ENCODE data around the gene PISD. TPM values are rescaled to one million over a fixed set of nuclear protein-coding genes. Genes with fewer than 3 reads are reported as not detected.

PISD gene
- total and polyA plus RNA-seq, 2 donors (not counting 3 experiments of a cell fraction or from before 2014, with no cell fraction given), result 53.4 to 58.0 TPM

DNA sequence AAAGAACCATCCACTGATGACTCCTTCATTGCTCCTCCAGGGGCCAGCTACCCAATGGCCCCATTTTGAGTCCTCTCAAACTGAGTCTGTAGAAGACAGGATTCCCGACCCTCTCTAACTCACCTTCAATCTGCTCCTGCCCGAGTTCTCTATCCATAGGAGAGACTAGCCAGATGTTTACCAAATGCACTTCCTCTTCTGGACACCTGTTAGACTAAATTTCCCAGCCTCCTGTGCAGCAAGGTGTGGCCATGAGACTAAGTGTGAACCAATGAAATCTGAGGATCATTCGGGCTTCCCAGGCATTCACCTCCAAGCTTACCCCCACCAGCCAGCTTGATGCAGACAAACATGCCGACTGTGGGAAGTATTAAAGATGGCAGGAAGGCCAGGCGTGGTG lies 7.6 kb downstream of the PISD start:
- dilution Hi-C loops (cut with MboI; ENCODE audit: extremely low pct_ligation_motif_present, low sequenced_read_pairs) (no loop called here), intact Hi-C loops (cut with micrococcal nuclease) (no loop called here)
- H3K4me1 ChIP-seq (ENCODE audit: control insufficient read depth, extremely low read depth, insufficient read depth, low read length), result no peaks in the 10 kb centered on the region
- ChIA-PET CTCF (interaction anchor here (2.1 kb wide), 1 partner anchor 11 kb away, joined by 10 read pairs; no protein-coding TSS in a partner anchor), POLR2A (no interaction called here)
- no peaks in the 10 kb centered on the region for H3K36me3 ChIP-seq (ENCODE audit: control insufficient read depth in 2 of 2, extremely low read depth in 1 of 2, insufficient read depth in 2 of 2, low read length in 2 of 2)
- no peak for DNase-seq (ENCODE audit: low read depth, low spot score)
- BruUV-seq (replicated peaks), result no TSS peak
- H3K27me3 ChIP-seq (ENCODE audit: control insufficient read depth in 2 of 2, insufficient read depth in 2 of 2, low read length in 2 of 2), result no peaks in the 10 kb centered on the region
- FAIRE-seq, result no peak
- H3K9ac ChIP-seq (replicated peaks; ENCODE audit: extremely low read depth, insufficient read depth, low read length), result no peak overlapping the region
- H3K79me2 ChIP-seq (ENCODE audit: control insufficient read depth, insufficient read depth, low read length), result peaks cover 66% of the 10 kb centered on the region
- no peaks in the 10 kb centered on the region for H3K9me1 ChIP-seq (replicated peaks; ENCODE audit: control insufficient read depth, extremely low read depth, insufficient read depth, low read length)
- H3K4me2 ChIP-seq (ENCODE audit: insufficient read depth, low read length), result no peak overlapping the region
- H3K27ac ChIP-seq (ENCODE audit: insufficient read depth, low read depth, low read length), result no peak overlapping the region
- no peaks in the 10 kb centered on the region for H4K20me1 ChIP-seq (replicated peaks; ENCODE audit: control insufficient read depth, extremely low read depth, insufficient read depth, low read length)
- no peak for TF ChIP-seq EZH2 (IDR thresholded peaks at IDR 0.05; ENCODE audit: borderline replicate concordance, low read depth, low read length, severe bottlenecking)
- TF ChIP-seq, protein P1, sequence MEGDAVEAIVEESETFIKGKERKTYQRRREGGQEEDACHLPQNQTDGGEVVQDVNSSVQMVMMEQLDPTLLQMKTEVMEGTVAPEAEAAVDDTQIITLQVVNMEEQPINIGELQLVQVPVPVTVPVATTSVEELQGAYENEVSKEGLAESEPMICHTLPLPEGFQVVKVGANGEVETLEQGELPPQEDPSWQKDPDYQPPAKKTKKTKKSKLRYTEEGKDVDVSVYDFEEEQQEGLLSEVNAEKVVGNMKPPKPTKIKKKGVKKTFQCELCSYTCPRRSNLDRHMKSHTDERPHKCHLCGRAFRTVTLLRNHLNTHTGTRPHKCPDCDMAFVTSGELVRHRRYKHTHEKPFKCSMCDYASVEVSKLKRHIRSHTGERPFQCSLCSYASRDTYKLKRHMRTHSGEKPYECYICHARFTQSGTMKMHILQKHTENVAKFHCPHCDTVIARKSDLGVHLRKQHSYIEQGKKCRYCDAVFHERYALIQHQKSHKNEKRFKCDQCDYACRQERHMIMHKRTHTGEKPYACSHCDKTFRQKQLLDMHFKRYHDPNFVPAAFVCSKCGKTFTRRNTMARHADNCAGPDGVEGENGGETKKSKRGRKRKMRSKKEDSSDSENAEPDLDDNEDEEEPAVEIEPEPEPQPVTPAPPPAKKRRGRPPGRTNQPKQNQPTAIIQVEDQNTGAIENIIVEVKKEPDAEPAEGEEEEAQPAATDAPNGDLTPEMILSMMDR (IDR thresholded peaks at IDR 0.05; ENCODE audit: extremely low read depth in 1 of 2, insufficient read depth in 1 of 2, low read depth in 1 of 2, low read length in 2 of 2), result no peak
- H3K4me3 ChIP-seq (replicated peaks in 1 of 3; ENCODE audit: insufficient read depth in 1 of 3, low read depth in 1 of 3, low read length in 3 of 3), result no peak overlapping the region
- H2AFZ ChIP-seq (ENCODE audit: low read depth, low read length), result no peak overlapping the region
- no peaks in the 10 kb centered on the region for H3K9me3 ChIP-seq (replicated peaks; ENCODE audit: control insufficient read depth, insufficient read depth, low read length)

DNA sequence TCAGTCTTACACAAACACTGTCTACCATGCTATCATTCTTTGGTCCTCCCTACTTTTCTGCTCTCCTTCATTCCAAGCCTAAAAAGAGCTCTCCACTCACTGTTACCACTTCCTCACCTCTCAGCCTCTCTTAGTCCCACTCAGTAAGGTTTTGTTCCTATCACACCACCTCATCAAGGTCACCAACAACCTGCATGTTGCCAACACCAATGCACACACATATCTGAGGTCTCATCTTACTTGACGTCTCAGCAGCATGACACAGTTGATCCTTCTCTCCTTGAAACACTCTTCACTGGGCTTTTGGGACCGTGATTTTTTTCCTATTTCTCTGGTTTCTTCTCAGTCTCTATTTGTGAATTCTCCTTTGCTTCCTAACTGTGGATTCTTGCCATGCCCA lies 8.1 kb downstream of the PISD start:
- intact Hi-C loops (cut with micrococcal nuclease), result no loop called here
- no TSS peak for BruUV-seq (replicated peaks)

More for the DNA sequence above, 8.1 kb downstream of the PISD start:
- Histone ChIP-seq H2AFZ (ENCODE audit: low read depth, low read length) (no peak overlapping the region), H3K9me3 (replicated peaks; ENCODE audit: control insufficient read depth, insufficient read depth, low read length) (no peaks in the 10 kb centered on the region), H3K9ac (replicated peaks; ENCODE audit: extremely low read depth, insufficient read depth, low read length) (no peak overlapping the region), H3K4me3 (replicated peaks in 1 of 3; ENCODE audit: insufficient read depth in 1 of 3, low read depth in 1 of 3, low read length in 3 of 3) (no peak overlapping the region), H3K4me1 (ENCODE audit: control insufficient read depth, extremely low read depth, insufficient read depth, low read length) (no peaks in the 10 kb centered on the region), H3K4me2 (ENCODE audit: insufficient read depth, low read length) (no peak overlapping the region), H3K27me3 (ENCODE audit: control insufficient read depth in 2 of 2, insufficient read depth in 2 of 2, low read length in 2 of 2) (no peaks in the 10 kb centered on the region), H4K20me1 (replicated peaks; ENCODE audit: control insufficient read depth, extremely low read depth, insufficient read depth, low read length) (no peaks in the 10 kb centered on the region), H3K36me3 (ENCODE audit: control insufficient read depth in 2 of 2, extremely low read depth in 1 of 2, insufficient read depth in 2 of 2, low read length in 2 of 2) (no peaks in the 10 kb centered on the region), H3K27ac (ENCODE audit: insufficient read depth, low read depth, low read length) (no peak overlapping the region), H3K79me2 (ENCODE audit: control insufficient read depth, insufficient read depth, low read length) (peaks cover 64% of the 10 kb centered on the region), H3K9me1 (replicated peaks; ENCODE audit: control insufficient read depth, extremely low read depth, insufficient read depth, low read length) (no peaks in the 10 kb centered on the region)
- ChIA-PET POLR2A (no interaction called here), CTCF (interaction anchor here (2.1 kb wide), 1 partner anchor 12 kb away, joined by 10 read pairs; no protein-coding TSS in a partner anchor)
- dilution Hi-C loops (cut with MboI; ENCODE audit: extremely low pct_ligation_motif_present, low sequenced_read_pairs), result no loop called here
- FAIRE-seq, result no peak
- TF ChIP-seq, protein P1 (IDR thresholded peaks at IDR 0.05; ENCODE audit: extremely low read depth in 1 of 2, insufficient read depth in 1 of 2, low read depth in 1 of 2, low read length in 2 of 2), result no peak
- TF ChIP-seq MYC (IDR thresholded peaks at IDR 0.05; ENCODE audit: low read depth, low read length) (no peak), POLR2AphosphoS5 (IDR thresholded peaks at IDR 0.05; ENCODE audit: insufficient read depth, low read depth, low read length) (no peak), GATA2 (IDR thresholded peaks at IDR 0.05; ENCODE audit: insufficient read depth, insufficient read length, low read depth, low read length) (no peak), EZH2 (IDR thresholded peaks at IDR 0.05; ENCODE audit: borderline replicate concordance, low read depth, low read length, severe bottlenecking) (no peak), MAX (IDR thresholded peaks at IDR 0.05; ENCODE audit: insufficient read depth, insufficient read length) (no peak), FOS (IDR thresholded peaks at IDR 0.05; ENCODE audit: borderline replicate concordance, insufficient read depth, low read length) (no peak), JUN (IDR thresholded peaks at IDR 0.05; ENCODE audit: borderline replicate concordance, insufficient read depth, insufficient read length, low read depth) (no peak), POLR2A (IDR thresholded peaks at IDR 0.05; ENCODE audit: low read depth, low read length) (no peak)
- DNase-seq (ENCODE audit: low read depth, low spot score), result no peak
